Activated T-helper 2 cell treated with anti-CD3 and anti-CD28 coated beads, Interferon-gamma antibody, Interleukin-2, Interleukin-4, amounts not matched to agents 10 μg/mL and 5 μg/mL and 100 μg/mL, durations not matched to agents 14 hours and 24 hours and 36 hours (primary cell): ENCODE data around the gene COMMD1. TPM values are rescaled to one million over a fixed set of nuclear protein-coding genes. Genes with fewer than 3 reads are reported as not detected.

Experiments
- DNase-seq: peaks from one replicate; pipeline ENCODE4 v3.0.0; 2021; ENCODE audit warnings: low spot score
- H3K27ac Mint-ChIP-seq: one replicate; pipeline ENCODE4 v1.8.0; 2021; ENCODE audit warnings: mixed read lengths
- H3K27me3 Mint-ChIP-seq: one replicate; pipeline ENCODE4 v1.8.0; 2021; ENCODE audit warnings: low read depth, mixed read lengths
- H3K36me3 Mint-ChIP-seq: one replicate; pipeline ENCODE4 v1.8.0; 2021; ENCODE audit warnings: low read depth, mixed read lengths
- H3K4me1 Mint-ChIP-seq: one replicate; pipeline ENCODE4 v1.8.0; 2021; ENCODE audit warnings: low read depth, mixed read lengths
- H3K4me3 Mint-ChIP-seq: one replicate; pipeline ENCODE4 v1.8.0; 2021; ENCODE audit warnings: low read depth, mild to moderate bottlenecking, moderate library complexity, mixed read lengths
- H3K9me3 Mint-ChIP-seq: one replicate; pipeline ENCODE4 v1.8.0; 2021; ENCODE audit warnings: mixed read lengths
- intact Hi-C: fragments of 100-400 bp; cut with micrococcal nuclease; formaldehyde crosslinking; loops from one replicate; pipeline ENCODE4 v1.15.1; 2023
- total RNA-seq: library from RNA; stranded (reverse); gene quantifications from 2 replicates; pipeline ENCODE4 v1.2.3, GENCODE V29; 2022

COMMD1 gene
- total RNA-seq, 1 donor from 2014 or later: 29.1 TPM

DNA sequence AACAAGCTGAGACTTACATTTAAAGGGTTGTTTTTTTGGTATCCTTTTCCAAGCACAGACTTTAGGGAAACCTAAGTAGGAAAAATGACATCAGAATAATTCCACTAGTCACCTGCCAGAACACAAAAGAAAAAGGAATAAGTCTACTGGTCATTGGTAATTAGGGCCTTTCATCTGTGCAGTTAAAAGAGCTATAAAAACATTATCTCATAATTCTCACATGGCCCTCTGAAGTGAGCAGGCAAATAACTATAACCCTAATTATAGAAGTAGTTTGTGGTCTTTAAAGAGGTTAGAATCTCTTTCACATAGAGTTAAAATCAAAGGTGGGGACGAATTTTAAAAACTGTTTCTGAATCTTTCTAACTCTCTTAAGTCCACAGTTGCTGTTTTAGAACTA lies 179.3 kb downstream of the COMMD1 start:
- no peaks in the 10 kb centered on the region for H3K36me3 Mint-ChIP-seq
- no peak overlapping the region for H3K27ac Mint-ChIP-seq
- H3K4me1 Mint-ChIP-seq: no peaks in the 10 kb centered on the region
- no peak overlapping the region for H3K4me3 Mint-ChIP-seq
- intact Hi-C loops: no loop called here
- H3K27me3 Mint-ChIP-seq: no peaks in the 10 kb centered on the region
- DNase-seq: no peak
- no peaks in the 10 kb centered on the region for H3K9me3 Mint-ChIP-seq

DNA sequence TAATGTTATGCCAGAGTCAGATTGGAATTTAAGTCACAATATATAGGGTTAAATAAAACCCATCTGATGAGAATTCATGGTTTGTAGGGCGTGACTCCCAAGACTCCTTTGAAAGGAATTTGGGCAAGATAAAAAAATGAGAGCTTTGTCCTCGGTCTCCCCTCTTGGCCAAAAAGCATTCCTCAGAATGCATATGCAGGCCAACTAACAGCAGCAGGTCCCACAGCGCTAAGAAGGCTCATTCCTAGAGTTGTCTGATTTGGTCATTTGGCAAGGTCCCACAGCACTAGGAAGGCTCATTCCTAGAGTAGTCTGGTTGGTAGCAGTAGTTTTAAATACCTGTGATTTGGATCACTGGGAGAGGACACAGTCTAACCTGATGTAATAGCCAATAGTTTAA lies 184.2 kb downstream of the COMMD1 start:
- no peak for DNase-seq
- no peak overlapping the region for H3K27ac Mint-ChIP-seq
- H3K4me1 Mint-ChIP-seq: no peaks in the 10 kb centered on the region
- H3K27me3 Mint-ChIP-seq: no peaks in the 10 kb centered on the region
- H3K36me3 Mint-ChIP-seq: no peaks in the 10 kb centered on the region
- no peaks in the 10 kb centered on the region for H3K9me3 Mint-ChIP-seq
- H3K4me3 Mint-ChIP-seq: no peak overlapping the region
- intact Hi-C loops: no loop called here

DNA sequence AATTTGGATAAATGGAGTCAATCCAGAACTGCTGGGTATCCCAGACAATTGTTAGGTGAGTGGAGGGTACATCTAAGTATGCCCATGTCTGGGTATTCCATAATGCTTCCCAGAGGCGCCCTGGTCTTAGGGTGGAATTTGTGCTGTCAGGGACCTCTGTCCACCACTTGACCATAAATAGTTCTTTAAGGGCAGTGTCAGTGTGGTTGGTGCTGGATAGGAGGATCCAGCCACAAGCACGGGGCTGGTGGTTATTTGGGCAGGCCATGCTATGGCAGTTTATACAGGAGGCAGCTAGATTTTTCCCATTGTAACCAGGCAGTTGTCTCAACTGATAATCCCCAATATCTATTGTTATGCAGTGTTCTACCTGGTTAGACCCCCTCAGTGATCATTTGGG lies 186.0 kb downstream of the COMMD1 start:
- Mint-ChIP-seq H3K4me1 (no peaks in the 10 kb centered on the region), H3K27ac (no peak overlapping the region), H3K9me3 (no peaks in the 10 kb centered on the region), H3K36me3 (no peaks in the 10 kb centered on the region), H3K4me3 (no peak overlapping the region), H3K27me3 (no peaks in the 10 kb centered on the region)
- intact Hi-C loops: no loop called here
- no peak for DNase-seq

GRCh38 chr2:62099050-62099449 lies 193.6 kb downstream of the COMMD1 start:
- Mint-ChIP-seq H3K4me1 (no peaks in the 10 kb centered on the region), H3K27ac (no peak overlapping the region), H3K27me3 (no peaks in the 10 kb centered on the region), H3K4me3 (no peak overlapping the region), H3K9me3 (no peaks in the 10 kb centered on the region), H3K36me3 (no peaks in the 10 kb centered on the region)
- no peak for DNase-seq
- intact Hi-C loops: no loop called here

GRCh38 chr2:62099523-62100175 lies 194.2 kb downstream of the COMMD1 start:
- intact Hi-C loops: no loop called here

GRCh38 chr2:62101886-62102285 lies 196.4 kb downstream of the COMMD1 start:
- intact Hi-C loops: no loop called here
- Mint-ChIP-seq H3K4me1 (no peaks in the 10 kb centered on the region), H3K36me3 (no peaks in the 10 kb centered on the region), H3K9me3 (no peaks in the 10 kb centered on the region), H3K27me3 (no peaks in the 10 kb centered on the region), H3K4me3 (no peak overlapping the region), H3K27ac (no peak overlapping the region)
- no peak for DNase-seq

More at GRCh38 chr2:62099523-62100175, 194.2 kb downstream of the COMMD1 start:
- Mint-ChIP-seq H3K4me1 (no peaks in the 10 kb centered on the region), H3K36me3 (no peaks in the 10 kb centered on the region), H3K9me3 (no peaks in the 10 kb centered on the region), H3K4me3 (no peak overlapping the region), H3K27me3 (no peaks in the 10 kb centered on the region), H3K27ac (no peak overlapping the region)
- DNase-seq: no peak

DNA sequence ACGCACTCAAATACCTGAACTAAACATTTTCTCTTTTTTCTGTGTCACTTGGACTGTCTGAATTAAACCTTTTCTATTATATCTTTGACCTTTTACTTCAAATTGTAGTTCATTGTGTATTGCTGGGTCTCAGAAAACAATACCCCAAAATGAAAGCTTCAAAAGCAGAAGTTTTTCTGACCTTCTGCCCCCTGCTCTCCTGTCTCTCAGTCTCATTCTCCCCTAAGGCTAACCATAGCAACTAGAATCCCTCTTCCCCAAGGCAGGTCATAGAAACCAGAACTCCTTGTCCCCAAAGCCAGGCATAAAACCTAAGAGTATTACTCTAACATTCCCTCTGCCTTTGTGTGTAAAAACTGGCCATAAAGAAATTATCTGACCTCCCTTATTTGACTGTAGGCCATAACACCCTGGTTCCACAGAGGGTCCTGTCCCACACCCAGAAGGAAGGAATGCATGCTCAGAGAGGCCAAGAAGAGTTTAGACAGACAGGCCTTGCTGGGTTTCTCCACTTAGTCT lies 197.0 kb downstream of the COMMD1 start:
- intact Hi-C loops: no loop called here
- no peak overlapping the region for H3K27ac Mint-ChIP-seq
- no peaks in the 10 kb centered on the region for H3K4me1 Mint-ChIP-seq
- no peak overlapping the region for H3K4me3 Mint-ChIP-seq
- no peak for DNase-seq
- H3K27me3 Mint-ChIP-seq: no peaks in the 10 kb centered on the region
- H3K36me3 Mint-ChIP-seq: no peaks in the 10 kb centered on the region
- H3K9me3 Mint-ChIP-seq: no peaks in the 10 kb centered on the region

DNA sequence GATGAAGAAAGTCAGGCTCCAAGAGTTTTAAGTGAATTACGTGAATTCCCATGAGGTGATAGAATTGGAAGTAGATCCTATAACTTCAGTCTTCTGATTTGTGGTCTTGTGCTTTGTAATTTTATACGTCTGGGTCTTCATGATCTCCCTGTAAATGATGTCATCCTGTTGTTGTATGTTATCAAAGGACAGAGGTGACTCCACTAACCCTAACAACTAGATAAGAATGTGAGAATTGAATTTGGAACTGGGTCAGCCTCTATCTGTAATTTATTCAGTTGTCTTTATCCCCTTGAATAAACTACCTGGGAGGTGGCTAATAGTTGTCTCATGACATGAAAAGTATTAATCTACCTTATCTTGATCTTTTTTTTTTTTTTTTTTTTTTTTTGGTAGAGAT lies 204.1 kb downstream of the COMMD1 start:
- no peaks in the 10 kb centered on the region for H3K36me3 Mint-ChIP-seq

DNA sequence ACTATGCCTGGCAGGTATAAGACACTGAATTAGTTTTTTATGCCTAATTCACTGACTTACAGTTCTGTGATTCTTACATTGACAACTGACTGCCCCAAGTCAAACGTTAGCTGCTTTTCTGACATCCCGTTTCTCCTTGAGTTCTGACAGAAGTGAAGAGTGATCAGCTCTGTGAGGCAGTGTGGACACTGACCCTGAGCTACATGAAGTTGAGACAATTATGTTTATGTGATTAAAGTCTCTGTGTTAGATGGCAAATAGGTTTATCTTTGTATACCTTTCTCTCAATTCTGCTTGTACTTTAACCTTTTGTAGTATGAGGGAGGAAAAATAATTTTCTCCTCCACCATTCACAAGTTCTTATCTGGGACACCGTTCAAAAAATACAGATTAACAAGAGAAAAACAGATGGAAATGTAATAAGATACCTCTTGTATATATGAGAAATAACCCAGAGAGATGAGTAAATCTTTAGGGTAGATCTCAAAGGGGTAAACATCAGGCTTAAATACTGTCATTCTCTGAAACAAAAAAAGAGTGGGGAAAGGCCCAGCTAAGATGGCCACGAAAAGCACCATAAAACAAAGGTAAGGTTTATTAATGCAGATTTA lies 205.0 kb downstream of the COMMD1 start:
- Mint-ChIP-seq H3K9me3 (no peaks in the 10 kb centered on the region), H3K4me3 (no peak overlapping the region), H3K4me1 (no peaks in the 10 kb centered on the region), H3K27me3 (no peaks in the 10 kb centered on the region), H3K36me3 (no peaks in the 10 kb centered on the region), H3K27ac (no peak overlapping the region)
- DNase-seq: no peak
- intact Hi-C loops: no loop called here

More for the DNA sequence above, 204.1 kb downstream of the COMMD1 start:
- intact Hi-C loops: no loop called here
- DNase-seq: no peak
- Mint-ChIP-seq H3K9me3 (no peaks in the 10 kb centered on the region), H3K27me3 (no peaks in the 10 kb centered on the region), H3K4me3 (no peak overlapping the region), H3K4me1 (no peaks in the 10 kb centered on the region), H3K27ac (no peak overlapping the region)

DNA sequence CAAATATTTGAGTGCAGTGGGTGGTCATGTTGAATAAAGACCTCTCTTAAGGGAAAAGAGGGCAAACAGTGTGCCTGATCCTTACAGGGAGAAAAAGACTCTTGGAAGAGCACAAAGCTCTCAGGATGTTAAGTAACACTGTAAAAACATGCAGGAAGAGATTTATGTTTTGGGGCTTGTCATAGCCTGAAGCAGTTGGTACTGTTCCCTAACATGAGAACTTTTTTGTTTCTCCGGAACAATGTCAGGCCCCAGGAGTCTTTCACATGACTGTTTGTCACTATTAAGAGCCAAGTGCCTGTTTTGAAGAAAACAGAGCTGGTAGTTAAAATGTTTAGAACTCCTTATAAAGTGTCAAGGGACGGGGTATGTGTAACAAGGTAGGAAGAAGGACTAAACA lies 206.7 kb downstream of the COMMD1 start:
- intact Hi-C loops: no loop called here
- no peak for DNase-seq
- H3K27me3 Mint-ChIP-seq: no peaks in the 10 kb centered on the region
- H3K27ac Mint-ChIP-seq: no peak overlapping the region
- no peaks in the 10 kb centered on the region for H3K4me1 Mint-ChIP-seq
- H3K36me3 Mint-ChIP-seq: no peaks in the 10 kb centered on the region
- no peak overlapping the region for H3K4me3 Mint-ChIP-seq
- H3K9me3 Mint-ChIP-seq: no peaks in the 10 kb centered on the region

DNA sequence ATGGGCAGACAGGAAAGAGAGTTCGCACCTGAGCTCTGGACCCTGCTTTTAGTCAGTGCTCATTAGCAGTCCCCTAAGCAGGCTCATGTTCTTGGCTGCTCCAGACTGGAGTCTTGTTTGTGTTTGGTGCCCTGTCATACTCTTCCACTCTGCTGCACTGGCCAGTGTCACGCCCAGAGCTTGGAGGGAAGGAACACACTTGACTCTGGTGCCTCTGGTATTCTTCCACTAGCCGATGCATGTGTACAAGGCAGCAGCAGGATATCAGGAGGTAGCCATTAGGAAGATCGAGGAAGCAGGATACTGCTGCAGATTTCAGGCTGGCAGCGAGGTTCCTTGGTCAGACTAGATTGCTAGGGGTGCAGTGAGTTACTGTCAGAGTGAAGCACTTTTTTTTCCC lies 209.1 kb downstream of the COMMD1 start:
- Mint-ChIP-seq H3K36me3 (no peaks in the 10 kb centered on the region), H3K4me3 (no peak overlapping the region), H3K9me3 (no peaks in the 10 kb centered on the region), H3K27ac (no peak overlapping the region), H3K4me1 (no peaks in the 10 kb centered on the region), H3K27me3 (no peaks in the 10 kb centered on the region)
- DNase-seq: no peak
- intact Hi-C loops: no loop called here

- Mint-ChIP-seq H3K36me3 (no peaks in the 10 kb centered on the region), H3K4me3 (no peak overlapping the region), H3K27me3 (no peaks in the 10 kb centered on the region), H3K4me1 (no peaks in the 10 kb centered on the region), H3K27ac (no peak overlapping the region), H3K9me3 (no peaks in the 10 kb centered on the region)
- DNase-seq: no peak
- intact Hi-C loops: no loop called here
These were observed 211.5 kb downstream of the COMMD1 start for GRCh38 chr2:62116983-62117382.

DNA sequence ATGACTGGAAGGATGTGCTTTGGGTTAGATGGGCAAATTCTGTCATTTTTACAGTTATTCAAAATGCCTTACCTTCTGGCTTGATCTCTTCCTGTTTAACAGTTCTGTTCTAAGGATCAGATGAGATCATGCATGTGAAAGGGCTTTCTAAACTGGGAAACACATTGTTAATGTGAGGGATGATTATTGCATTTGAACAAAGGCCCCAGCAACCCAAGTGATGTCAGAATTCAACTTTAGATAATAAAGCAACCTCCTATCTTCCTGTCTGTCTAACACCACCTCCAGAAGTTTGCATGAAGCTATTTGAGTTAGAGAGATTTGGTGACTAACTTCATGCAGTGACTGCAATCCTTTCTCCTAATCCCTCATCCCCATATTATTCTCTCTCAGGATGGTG lies 212.7 kb downstream of the COMMD1 start:
- Mint-ChIP-seq H3K27ac (no peak overlapping the region), H3K9me3 (no peaks in the 10 kb centered on the region), H3K4me3 (no peak overlapping the region), H3K27me3 (no peaks in the 10 kb centered on the region), H3K4me1 (no peaks in the 10 kb centered on the region), H3K36me3 (no peaks in the 10 kb centered on the region)
- intact Hi-C loops: no loop called here
- DNase-seq: no peak
